HepG2 (cell line): ENCODE results near the gene OR8B2.

Experiments used
- CEBPG ChIP-seq: IDR thresholded peaks from 2 replicates; pipeline ENCODE4 v1.6.1; 2016
- HOXA9 ChIP-seq: sonication (generic); formaldehyde crosslinking; IDR thresholded peaks from 2 replicates; pipeline ENCODE4 v1.8.1; 2022; ENCODE audit warnings: missing genetic modification reagents, mild to moderate bottlenecking, moderate library complexity, borderline replicate concordance
- KAT8 ChIP-seq: IDR thresholded peaks from 2 replicates; pipeline ENCODE4 v1.6.1; 2016; ENCODE audit warnings: missing genetic modification reagents, missing compliant biosample characterization
- MEIS1 ChIP-seq: sonication (generic); formaldehyde crosslinking; IDR thresholded peaks from 2 replicates; pipeline ENCODE4 v1.9.0; 2021; ENCODE audit warnings: mild to moderate bottlenecking, missing genetic modification reagents, moderate library complexity, borderline replicate concordance
- SIN3B ChIP-seq: fragments of 150-350 bp; IDR thresholded peaks from 2 replicates; pipeline ENCODE4 v1.6.1; 2014; ENCODE audit warnings: low read length
- SRY ChIP-seq: sonication (generic); formaldehyde crosslinking; IDR thresholded peaks from 2 replicates; pipeline ENCODE4 v1.8.0; 2022; ENCODE audit warnings: mild to moderate bottlenecking, missing genetic modification reagents
- ZNF530 ChIP-seq: sonication (generic); formaldehyde crosslinking; IDR thresholded peaks from 2 replicates; pipeline ENCODE4 v1.5.0; 2020; ENCODE audit warnings: low read depth, mild to moderate bottlenecking, missing genetic modification reagents
- ZSCAN29 ChIP-seq: sonication (generic); formaldehyde crosslinking; conservative IDR thresholded peaks from 2 replicates; pipeline ENCODE4 v1.4.0; 2020; ENCODE audit warnings: mild to moderate bottlenecking, missing genetic modification reagents
- TF ChIP-seq, protein P1 (sequence below): IDR thresholded peaks from 2 replicates; pipeline ENCODE4 v1.6.1; 2012; ENCODE audit warnings: inconsistent platforms
- TF ChIP-seq, protein P2 (sequence below), 2 experiments: fragments of 450-650 bp in 1 of 2; sonication (generic) in 1 of 2; formaldehyde crosslinking in 1 of 2; IDR thresholded peaks; 2 replicates each; pipeline versions ENCODE4 v1.6.1 to v1.8.0; 2016 to 2022; ENCODE audit warnings: antibody characterized with exemption in 1 of 2, mild to moderate bottlenecking in 1 of 2, missing genetic modification reagents in 1 of 2

DNA sequence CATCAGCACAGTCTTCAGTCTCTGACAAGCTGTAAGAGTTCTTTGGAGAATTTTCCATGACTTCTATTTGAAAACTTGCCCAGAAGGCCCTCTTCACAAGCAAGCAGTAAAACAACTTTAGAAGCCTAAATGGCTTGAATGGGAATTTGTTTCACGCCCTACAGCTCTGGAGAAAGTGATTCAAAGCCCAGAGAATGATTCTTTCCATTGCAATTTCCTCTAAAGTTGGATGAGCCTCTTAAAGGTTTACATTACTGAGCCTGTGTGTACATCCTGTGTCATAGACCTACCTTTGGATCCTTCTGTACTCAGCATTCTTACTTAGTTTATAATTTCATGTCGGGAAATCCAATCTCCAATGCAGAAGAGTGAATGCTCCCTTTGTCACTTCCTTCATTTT, 21.3 kb upstream of the OR8B2 start:
- no peak for TF ChIP-seq ZNF530 (CRISPR knock-in tag)
- TF ChIP-seq, protein P1, sequence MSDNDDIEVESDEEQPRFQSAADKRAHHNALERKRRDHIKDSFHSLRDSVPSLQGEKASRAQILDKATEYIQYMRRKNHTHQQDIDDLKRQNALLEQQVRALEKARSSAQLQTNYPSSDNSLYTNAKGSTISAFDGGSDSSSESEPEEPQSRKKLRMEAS: no peak
- no peak for TF ChIP-seq HOXA9 (CRISPR knock-in tag)
- no peak for TF ChIP-seq SRY (CRISPR knock-in tag)
- TF ChIP-seq ZSCAN29: no peak
- TF ChIP-seq, protein P2, sequence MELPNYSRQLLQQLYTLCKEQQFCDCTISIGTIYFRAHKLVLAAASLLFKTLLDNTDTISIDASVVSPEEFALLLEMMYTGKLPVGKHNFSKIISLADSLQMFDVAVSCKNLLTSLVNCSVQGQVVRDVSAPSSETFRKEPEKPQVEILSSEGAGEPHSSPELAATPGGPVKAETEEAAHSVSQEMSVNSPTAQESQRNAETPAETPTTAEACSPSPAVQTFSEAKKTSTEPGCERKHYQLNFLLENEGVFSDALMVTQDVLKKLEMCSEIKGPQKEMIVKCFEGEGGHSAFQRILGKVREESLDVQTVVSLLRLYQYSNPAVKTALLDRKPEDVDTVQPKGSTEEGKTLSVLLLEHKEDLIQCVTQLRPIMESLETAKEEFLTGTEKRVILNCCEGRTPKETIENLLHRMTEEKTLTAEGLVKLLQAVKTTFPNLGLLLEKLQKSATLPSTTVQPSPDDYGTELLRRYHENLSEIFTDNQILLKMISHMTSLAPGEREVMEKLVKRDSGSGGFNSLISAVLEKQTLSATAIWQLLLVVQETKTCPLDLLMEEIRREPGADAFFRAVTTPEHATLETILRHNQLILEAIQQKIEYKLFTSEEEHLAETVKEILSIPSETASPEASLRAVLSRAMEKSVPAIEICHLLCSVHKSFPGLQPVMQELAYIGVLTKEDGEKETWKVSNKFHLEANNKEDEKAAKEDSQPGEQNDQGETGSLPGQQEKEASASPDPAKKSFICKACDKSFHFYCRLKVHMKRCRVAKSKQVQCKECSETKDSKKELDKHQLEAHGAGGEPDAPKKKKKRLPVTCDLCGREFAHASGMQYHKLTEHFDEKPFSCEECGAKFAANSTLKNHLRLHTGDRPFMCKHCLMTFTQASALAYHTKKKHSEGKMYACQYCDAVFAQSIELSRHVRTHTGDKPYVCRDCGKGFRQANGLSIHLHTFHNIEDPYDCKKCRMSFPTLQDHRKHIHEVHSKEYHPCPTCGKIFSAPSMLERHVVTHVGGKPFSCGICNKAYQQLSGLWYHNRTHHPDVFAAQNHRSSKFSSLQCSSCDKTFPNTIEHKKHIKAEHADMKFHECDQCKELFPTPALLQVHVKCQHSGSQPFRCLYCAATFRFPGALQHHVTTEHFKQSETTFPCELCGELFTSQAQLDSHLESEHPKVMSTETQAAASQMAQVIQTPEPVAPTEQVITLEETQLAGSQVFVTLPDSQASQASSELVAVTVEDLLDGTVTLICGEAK (IDR thresholded peaks at IDR 0.05): no peak
- TF ChIP-seq, protein P2 (CRISPR knock-in tag; IDR thresholded peaks at IDR 0.05): no peak
- no peak for TF ChIP-seq MEIS1 (CRISPR knock-in tag)
- no peak for TF ChIP-seq KAT8
- TF ChIP-seq CEBPG (CRISPR knock-in tag): no peak
- TF ChIP-seq SIN3B: no peak
